ENCODE data around the gene CASKIN1.

Gene CASKIN1

DNA sequence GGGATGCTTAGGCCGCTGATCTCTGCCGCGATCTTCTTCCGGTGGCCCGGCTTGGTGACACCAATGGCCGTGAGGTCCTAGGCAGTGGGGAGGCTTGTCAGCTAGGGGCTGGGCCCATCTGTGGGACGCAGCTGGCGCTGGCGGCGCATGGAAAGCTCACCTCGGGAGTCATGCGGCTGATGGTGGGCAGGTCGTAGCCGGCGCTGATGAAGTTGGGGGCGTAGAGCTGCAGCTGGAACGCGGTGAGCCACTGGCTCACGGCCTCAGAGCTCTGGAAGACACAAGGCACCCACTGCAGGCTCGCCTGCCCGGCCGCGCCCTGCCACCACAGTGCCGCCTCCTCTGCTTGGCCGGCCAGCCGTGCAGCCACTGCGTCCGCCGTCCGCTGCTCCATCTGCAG lies 12.7 kb downstream of the CASKIN1 start:
- no peak for TF ChIP-seq GATA2 (IDR thresholded peaks at IDR 0.05; ENCODE audit: low read depth, low read length)

DNA sequence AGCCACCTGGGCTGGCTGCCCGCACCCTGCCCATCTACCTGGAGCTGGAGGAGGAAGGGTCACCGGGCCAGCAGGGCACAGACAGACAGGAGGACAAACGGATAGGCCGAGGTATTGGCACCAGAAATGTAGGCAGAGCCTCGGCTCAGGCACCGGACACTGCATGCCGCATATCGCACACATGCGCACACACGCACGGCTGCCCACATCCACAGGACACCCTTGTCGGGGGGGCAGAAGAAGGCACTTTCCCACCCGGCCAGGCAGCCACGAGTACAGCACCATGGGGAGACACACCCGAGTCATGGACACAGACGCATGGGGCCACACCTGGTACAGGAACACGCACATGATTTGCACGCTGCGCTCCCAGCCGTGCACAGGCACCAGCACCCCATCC lies 14.5 kb downstream of the CASKIN1 start:
- TF ChIP-seq GATA3 (IDR thresholded peaks at IDR 0.05; ENCODE audit: low read depth, low read length) (no peak), GATA2 (IDR thresholded peaks at IDR 0.05; ENCODE audit: low read depth, low read length) (no peak)

DNA sequence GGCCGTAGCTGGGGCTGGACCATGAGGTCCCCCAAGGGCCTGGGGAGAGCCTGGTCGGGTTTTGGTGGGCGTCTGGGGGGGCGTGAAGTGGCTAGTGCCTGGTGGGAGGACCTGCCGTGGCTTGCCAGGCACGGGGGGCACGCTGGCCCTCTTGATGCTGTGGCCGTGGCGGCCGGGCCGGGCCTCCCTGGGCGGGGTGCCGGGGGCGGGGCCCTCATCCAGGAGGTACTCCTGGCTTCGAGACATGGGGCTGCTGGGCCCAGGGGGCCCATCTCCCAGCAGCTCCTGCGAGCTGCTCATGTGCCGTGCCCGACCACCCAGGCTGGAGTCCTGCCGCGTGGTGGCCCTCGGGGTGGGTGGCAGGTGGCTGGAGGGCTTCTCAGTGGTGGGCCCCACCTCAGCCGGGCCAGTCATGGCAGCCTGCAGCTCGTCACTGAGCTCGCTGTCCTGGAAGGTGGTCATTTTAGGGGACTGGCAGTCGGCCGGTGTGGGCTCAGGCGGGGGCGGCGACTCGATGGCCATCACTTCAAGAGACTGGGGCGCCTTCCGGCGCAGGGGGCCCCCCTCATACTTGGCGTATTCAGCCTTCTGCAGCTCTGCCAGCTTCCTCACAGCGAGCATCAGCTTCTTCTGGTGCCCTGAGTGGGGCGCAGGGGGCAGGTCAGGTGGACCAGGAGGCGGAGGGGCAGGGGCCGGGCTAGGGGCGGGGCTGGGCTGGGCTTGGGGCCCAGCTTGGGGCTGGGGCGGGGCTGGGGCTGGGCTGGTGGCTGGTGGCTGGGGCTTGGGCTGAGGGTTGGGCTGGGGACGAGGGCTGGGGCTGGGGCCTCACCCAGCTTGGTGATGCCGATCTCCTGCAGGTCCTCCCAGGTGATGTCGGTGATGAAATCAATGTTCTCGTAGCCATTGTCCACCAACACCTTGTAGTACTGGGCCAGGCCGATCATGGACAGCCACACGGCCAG lies 15.2 kb downstream of the CASKIN1 start:
- TF ChIP-seq GATA2 (IDR thresholded peaks at IDR 0.05; ENCODE audit: low read depth, low read length) (no peak), GATA3 (IDR thresholded peaks at IDR 0.05; ENCODE audit: low read depth, low read length) (no peak)

DNA sequence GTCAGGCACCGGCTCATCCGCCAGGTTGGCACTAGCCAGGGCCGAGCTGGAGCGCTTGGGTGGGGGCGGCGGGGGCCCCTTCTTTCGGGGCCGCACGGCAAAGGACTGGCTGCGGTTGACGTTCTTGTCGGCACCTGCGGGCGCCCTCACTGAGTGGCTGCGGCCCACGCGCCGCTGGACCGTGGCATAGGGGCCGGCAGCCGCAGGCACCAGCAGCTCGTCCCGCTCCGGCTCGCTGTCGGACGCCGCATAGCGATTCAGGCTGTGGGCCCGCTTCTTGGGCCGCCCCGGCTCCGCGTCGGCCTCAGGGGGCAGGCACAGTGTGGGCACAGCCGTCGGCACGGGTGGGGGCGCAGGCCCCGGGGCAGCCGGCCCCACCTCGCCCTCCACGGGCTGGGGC lies 15.9 kb downstream of the CASKIN1 start:
- TF ChIP-seq GATA3 (IDR thresholded peaks at IDR 0.05; ENCODE audit: low read depth, low read length): no peak
- no peak for TF ChIP-seq GATA2 (IDR thresholded peaks at IDR 0.05; ENCODE audit: low read depth, low read length)

DNA sequence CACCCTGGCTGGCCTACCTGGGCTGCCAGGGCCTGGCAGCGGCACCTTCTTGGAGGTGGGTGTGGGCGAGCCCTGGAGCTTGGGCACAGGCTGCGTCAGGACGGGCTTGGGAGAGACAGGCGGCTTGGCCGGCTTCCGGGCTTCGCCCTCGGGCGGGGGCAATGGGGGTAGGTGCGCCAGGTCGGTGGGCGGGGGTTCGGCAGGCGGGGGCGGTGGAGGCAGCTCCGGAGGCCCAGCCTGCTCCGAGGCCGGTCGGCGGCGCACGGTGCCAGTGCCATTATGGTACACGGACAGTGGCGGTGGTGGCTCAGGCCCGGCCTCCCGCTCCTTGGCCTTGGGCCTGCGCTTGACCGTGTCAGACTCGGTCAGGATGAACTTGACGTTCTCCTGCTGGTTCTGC lies 16.8 kb downstream of the CASKIN1 start:
- TF ChIP-seq GATA3 (IDR thresholded peaks at IDR 0.05; ENCODE audit: low read depth, low read length) (no peak), GATA2 (IDR thresholded peaks at IDR 0.05; ENCODE audit: low read depth, low read length) (no peak)

DNA sequence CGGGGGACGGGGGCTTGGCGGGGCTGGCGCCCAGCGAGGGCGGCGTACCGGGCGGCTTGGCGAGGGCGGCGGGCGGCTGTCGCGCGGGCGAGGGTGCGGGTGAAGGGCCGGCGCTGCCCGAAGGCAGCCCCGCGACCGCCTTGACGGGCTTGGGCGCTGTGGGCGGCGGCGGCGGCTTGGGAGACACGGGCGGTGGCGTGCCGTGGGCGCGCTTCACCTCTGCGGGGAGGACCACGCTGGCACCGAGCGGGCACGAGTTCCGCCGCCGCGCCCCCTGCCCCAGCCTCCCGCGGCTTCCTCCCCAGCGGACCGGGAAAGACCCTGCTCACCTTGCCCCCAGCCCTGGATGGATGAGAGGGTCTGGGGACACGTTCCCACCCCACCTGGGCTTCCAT lies 17.3 kb downstream of the CASKIN1 start:
- TF ChIP-seq GATA2 (IDR thresholded peaks at IDR 0.05; ENCODE audit: low read depth, low read length) (no peak), GATA3 (IDR thresholded peaks at IDR 0.05; ENCODE audit: low read depth, low read length) (no peak)

DNA sequence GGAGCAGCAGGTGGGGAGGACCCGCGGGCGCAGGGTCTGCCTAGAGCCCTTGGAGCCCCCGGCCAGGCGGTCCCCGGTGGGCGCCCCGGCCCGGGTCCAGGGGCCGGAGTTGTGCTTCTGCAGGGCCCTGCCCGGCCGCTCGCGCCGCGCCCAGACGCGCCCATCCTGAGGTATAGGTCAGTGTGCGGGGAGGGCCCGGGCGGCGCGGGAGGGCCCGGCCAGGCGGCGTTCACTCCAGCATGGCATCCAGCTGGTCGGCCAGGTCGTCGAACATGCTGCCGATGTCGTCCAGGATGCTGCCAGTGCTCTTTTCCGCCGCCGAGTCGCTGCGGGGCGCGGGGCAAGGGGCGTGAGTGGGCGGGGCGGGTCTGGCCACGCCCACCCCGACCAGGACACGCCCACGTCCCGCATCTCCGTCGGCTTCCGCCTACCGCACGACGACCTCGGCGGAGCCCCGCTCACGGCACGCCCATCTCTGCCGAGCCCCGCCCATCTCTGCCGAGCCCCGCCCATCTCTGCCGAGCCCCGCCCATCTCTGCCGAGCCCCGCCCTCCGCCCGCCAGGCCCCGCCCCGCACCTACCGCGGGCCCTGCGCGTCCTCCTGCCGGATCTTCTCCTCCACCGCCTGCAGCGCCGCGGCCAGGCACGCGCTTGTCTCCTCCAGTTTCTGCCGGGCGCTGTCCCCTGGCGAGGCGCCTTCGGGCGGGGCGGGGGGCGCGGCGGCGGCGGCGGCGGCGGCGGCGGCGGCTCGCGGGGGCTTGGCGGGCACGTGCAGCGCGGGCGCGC lies 17.9 kb downstream of the CASKIN1 start:
- TF ChIP-seq GATA3 (IDR thresholded peaks at IDR 0.05; ENCODE audit: low read depth, low read length) (no peak), GATA2 (IDR thresholded peaks at IDR 0.05; ENCODE audit: low read depth, low read length) (no peak)

DNA sequence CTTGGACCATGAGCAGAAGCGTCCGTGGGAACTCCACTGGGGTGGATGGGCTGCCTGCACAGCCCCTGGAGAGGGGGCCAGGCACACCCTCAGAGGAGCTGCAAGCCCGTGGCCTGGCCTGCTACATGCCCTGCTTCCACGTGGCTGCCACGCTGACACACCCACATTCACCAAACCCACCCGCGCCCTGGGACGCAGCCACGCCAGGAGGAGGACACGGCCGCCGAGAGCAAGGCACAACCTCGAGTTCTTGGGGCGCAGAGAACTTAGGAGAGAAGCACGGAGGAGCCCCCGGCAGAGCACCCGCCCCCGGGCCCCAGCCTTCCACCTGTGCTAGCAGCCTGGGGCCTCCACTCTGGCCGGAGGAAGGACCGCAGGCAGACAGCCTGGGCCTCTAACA lies 18.8 kb downstream of the CASKIN1 start:
- TF ChIP-seq GATA2 (IDR thresholded peaks at IDR 0.05; ENCODE audit: low read depth, low read length): no peak
- TF ChIP-seq GATA3 (IDR thresholded peaks at IDR 0.05; ENCODE audit: low read depth, low read length): no peak

DNA sequence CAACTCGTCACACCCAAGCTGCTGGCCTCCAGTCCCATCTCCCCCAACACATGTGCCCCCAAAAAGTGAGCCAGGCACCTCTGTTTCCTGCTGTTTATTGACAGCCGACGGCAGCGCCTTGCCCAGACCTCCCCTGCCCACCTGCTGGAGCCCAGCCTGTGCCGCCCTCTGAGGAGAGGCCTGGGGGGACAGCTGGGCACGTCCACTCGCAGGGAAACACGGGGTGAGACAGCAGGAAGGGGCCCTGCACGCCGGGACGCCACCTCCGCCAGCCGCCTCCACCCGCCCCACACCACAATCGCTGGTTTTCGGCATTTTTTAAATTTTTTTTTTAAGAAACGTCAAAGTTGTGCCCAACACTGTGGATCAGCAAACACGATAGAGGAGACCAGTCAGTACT lies 19.3 kb downstream of the CASKIN1 start:
- TF ChIP-seq GATA3 (IDR thresholded peaks at IDR 0.05; ENCODE audit: low read depth, low read length) (no peak), GATA2 (IDR thresholded peaks at IDR 0.05; ENCODE audit: low read depth, low read length) (no peak)

DNA sequence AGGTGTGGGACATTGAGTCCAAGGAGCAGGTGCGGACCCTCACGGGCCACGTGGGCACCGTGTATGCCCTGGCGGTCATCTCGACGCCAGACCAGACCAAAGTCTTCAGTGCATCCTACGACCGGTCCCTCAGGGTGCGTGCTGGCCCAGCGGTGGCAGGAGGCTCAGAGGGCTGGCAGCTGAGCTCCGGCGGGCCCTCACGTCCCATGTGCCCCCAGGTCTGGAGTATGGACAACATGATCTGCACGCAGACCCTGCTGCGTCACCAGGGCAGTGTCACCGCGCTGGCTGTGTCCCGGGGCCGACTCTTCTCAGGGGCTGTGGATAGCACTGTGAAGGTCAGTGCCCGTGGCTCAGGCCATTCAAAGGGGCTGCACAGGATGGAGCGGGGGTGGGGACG lies 20.4 kb downstream of the CASKIN1 start:
- TF ChIP-seq GATA2 (IDR thresholded peaks at IDR 0.05; ENCODE audit: low read depth, low read length): no peak
- no peak for TF ChIP-seq GATA3 (IDR thresholded peaks at IDR 0.05; ENCODE audit: low read depth, low read length)

DNA sequence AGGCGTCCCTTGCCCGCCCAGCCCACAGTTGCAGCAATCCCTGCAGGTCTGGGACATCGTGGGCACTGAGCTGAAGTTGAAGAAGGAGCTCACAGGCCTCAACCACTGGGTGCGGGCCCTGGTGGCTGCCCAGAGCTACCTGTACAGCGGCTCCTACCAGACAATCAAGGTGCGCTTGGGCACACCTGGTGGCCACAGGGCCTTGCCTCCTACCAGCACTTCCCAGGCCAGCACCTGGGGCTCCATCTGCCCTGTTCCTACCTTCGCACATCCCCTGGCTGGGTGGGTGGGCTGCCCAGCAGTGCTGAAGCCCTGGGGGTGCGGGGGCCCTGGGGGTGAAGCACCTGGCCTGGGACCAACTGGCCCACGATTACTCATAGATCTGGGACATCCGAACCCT lies 21.0 kb downstream of the CASKIN1 start:
- TF ChIP-seq GATA2 (IDR thresholded peaks at IDR 0.05; ENCODE audit: low read depth, low read length): no peak
- no peak for TF ChIP-seq GATA3 (IDR thresholded peaks at IDR 0.05; ENCODE audit: low read depth, low read length)

DNA sequence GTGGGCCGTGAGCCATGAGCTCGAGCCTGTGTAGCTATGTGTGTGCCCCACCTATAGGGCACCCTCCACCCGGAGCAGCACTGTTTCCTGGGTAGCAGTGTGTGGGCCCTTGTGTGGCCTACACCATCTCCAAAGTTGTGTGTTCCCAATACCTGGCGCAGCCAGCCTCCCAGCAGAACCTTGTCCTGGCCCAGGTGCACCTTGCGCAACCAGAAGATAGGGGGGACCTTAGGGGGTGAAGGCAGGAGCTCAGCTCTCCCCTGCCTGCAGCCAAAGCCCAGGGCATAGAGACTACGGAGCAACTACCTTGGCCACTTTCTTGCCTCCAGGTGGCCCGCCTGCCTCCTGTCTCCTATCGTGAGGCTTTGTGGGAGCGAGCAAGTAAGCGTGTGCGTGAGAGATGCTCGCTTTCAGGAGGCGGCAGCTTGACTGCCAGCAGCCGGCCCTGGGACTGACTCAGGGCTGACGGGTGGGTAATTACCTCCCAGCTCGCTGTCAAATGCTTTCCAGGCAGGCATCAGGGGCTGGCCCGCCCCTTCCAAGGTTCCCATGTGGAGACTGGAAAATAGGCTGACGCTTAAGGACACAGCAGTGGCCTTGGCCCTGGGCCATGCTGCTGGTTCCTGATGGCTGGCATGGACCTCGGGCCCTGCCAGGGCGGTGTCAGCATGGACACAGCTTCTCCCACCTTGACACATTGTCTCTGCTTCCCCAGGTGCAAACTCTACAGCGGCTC lies 21.8 kb downstream of the CASKIN1 start:
- TF ChIP-seq GATA3 (IDR thresholded peaks at IDR 0.05; ENCODE audit: low read depth, low read length) (no peak), GATA2 (IDR thresholded peaks at IDR 0.05; ENCODE audit: low read depth, low read length) (no peak)

DNA sequence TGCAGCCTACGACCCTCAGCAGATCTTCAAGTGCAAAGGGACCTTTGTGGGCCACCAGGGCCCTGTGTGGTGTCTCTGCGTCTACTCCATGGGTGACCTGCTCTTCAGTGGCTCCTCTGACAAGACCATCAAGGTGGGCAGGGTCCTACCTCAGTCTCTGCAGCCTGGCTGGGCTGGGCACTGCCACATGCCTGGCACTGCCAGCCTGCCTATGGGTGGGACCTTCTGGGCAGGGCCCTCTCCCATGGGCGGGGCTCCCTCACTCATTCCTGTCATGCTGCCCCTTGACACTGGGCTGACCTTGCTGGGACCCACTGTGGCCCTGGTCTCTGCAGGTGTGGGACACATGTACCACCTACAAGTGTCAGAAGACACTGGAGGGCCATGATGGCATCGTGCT lies 22.5 kb downstream of the CASKIN1 start:
- TF ChIP-seq GATA3 (IDR thresholded peaks at IDR 0.05; ENCODE audit: low read depth, low read length): no peak
- no peak for TF ChIP-seq GATA2 (IDR thresholded peaks at IDR 0.05; ENCODE audit: low read depth, low read length)

DNA sequence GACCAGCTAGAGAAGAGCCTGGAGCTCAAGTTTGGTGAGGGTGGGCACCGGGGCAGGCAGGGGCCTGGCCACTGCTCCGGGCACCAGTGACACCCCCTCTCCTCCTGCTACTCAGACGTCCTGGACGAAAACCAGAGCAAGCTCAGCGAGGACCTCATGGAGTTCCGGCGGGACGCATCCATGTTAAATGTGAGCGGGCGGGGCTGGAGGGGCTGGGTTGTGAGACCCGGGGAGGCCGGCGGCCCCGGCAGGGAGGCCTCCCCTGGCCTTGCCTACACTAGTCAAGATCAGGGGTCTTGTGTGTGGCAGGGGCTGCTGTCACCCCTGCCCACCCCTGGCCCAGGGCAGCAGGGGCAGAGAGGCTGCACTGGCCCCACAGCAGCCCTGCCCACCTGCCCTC lies 23.0 kb downstream of the CASKIN1 start:
- TF ChIP-seq GATA3 (IDR thresholded peaks at IDR 0.05; ENCODE audit: low read depth, low read length): no peak
- no peak for TF ChIP-seq GATA2 (IDR thresholded peaks at IDR 0.05; ENCODE audit: low read depth, low read length)

Data from SH-SY5Y (cell line).